B cell (primary cell): ENCODE data around the gene QRICH1.

Experiments used
- CTCF ChIP-seq: fragments of 200-600 bp; IDR thresholded peaks from one replicate; pipeline ENCODE4 v1.8.0; 2022; ENCODE audit warnings: antibody characterized with exemption, mild to moderate bottlenecking
- EZH2 ChIP-seq: IDR thresholded peaks from 2 replicates; pipeline ENCODE4 v1.6.1; 2012; ENCODE audit warnings: borderline replicate concordance, low read depth, mild to moderate bottlenecking, moderate library complexity, low read length; ENCODE audit not compliant: insufficient read depth, poor library complexity, severe bottlenecking

DNA sequence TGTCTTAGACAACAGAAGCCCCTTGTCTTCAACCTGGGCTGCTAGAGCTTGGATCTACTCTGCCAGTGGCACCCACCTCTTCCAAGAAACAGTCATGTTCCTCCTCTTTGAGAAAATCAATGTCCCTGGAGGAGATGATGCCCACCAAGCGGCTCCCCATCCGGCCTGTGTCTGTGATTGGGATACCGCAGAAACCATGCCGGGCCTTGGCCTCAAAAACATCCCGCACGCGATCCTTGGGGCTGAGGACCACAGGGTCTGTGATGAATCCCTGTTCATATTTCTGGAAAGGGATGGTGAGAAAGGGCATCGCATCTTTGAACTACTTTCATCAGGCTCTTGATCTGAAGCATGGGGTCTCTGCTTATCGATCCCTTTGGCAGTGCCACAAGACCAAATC, 66.2 kb downstream of the QRICH1 start:
- TF ChIP-seq EZH2 (no peak), CTCF (no peak)
